ENCODE results near the gene NLRP13. TPM values are rescaled to one million over a fixed set of nuclear protein-coding genes. Genes with fewer than 3 reads are reported as not detected.

Gene NLRP13
- total and polyA plus RNA-seq, 2 experiments from 2014 or later = not detected

- no peak overlapping the region for H3K4me2 ChIP-seq
- H4K20me1 ChIP-seq (replicated peaks; ENCODE audit: insufficient read depth) = no peaks in the 10 kb centered on the region
- H3K36me3 Mint-ChIP-seq (ENCODE audit: low read depth) = peaks cover 24% of the 10 kb centered on the region
- no peak overlapping the region for H3K4me3 ChIP-seq
- DNase-seq (ENCODE audit: low spot score) = no peak
- H3F3A ChIP-seq (replicated peaks; ENCODE audit: low read depth) = no peaks in the 10 kb centered on the region
- no peaks in the 10 kb centered on the region for H3K4me1 Mint-ChIP-seq
- ATAC-seq = no peak
- peaks cover 98% of the 10 kb centered on the region for H3K9me3 Mint-ChIP-seq
- TF ChIP-seq, protein P1, sequence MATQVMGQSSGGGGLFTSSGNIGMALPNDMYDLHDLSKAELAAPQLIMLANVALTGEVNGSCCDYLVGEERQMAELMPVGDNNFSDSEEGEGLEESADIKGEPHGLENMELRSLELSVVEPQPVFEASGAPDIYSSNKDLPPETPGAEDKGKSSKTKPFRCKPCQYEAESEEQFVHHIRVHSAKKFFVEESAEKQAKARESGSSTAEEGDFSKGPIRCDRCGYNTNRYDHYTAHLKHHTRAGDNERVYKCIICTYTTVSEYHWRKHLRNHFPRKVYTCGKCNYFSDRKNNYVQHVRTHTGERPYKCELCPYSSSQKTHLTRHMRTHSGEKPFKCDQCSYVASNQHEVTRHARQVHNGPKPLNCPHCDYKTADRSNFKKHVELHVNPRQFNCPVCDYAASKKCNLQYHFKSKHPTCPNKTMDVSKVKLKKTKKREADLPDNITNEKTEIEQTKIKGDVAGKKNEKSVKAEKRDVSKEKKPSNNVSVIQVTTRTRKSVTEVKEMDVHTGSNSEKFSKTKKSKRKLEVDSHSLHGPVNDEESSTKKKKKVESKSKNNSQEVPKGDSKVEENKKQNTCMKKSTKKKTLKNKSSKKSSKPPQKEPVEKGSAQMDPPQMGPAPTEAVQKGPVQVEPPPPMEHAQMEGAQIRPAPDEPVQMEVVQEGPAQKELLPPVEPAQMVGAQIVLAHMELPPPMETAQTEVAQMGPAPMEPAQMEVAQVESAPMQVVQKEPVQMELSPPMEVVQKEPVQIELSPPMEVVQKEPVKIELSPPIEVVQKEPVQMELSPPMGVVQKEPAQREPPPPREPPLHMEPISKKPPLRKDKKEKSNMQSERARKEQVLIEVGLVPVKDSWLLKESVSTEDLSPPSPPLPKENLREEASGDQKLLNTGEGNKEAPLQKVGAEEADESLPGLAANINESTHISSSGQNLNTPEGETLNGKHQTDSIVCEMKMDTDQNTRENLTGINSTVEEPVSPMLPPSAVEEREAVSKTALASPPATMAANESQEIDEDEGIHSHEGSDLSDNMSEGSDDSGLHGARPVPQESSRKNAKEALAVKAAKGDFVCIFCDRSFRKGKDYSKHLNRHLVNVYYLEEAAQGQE (IDR thresholded peaks at IDR 0.05; ENCODE audit: unreplicated experiment) = no peak
- TF ChIP-seq POLR2AphosphoS5 (IDR thresholded peaks at IDR 0.05; ENCODE audit: low read depth) = no peak
- no peak for TF ChIP-seq NANOG (IDR thresholded peaks at IDR 0.05; ENCODE audit: borderline replicate concordance)
- no peak for TF ChIP-seq CREB1 (CRISPR knock-in tag; IDR thresholded peaks at IDR 0.05; ENCODE audit: low read depth)
- no peak for TF ChIP-seq EZH2 (IDR thresholded peaks at IDR 0.05; ENCODE audit: low read depth, unreplicated experiment)
- TF ChIP-seq ZNF331 (CRISPR knock-in tag; IDR thresholded peaks at IDR 0.05; ENCODE audit: low read depth) = no peak
- TF ChIP-seq, protein P2, sequence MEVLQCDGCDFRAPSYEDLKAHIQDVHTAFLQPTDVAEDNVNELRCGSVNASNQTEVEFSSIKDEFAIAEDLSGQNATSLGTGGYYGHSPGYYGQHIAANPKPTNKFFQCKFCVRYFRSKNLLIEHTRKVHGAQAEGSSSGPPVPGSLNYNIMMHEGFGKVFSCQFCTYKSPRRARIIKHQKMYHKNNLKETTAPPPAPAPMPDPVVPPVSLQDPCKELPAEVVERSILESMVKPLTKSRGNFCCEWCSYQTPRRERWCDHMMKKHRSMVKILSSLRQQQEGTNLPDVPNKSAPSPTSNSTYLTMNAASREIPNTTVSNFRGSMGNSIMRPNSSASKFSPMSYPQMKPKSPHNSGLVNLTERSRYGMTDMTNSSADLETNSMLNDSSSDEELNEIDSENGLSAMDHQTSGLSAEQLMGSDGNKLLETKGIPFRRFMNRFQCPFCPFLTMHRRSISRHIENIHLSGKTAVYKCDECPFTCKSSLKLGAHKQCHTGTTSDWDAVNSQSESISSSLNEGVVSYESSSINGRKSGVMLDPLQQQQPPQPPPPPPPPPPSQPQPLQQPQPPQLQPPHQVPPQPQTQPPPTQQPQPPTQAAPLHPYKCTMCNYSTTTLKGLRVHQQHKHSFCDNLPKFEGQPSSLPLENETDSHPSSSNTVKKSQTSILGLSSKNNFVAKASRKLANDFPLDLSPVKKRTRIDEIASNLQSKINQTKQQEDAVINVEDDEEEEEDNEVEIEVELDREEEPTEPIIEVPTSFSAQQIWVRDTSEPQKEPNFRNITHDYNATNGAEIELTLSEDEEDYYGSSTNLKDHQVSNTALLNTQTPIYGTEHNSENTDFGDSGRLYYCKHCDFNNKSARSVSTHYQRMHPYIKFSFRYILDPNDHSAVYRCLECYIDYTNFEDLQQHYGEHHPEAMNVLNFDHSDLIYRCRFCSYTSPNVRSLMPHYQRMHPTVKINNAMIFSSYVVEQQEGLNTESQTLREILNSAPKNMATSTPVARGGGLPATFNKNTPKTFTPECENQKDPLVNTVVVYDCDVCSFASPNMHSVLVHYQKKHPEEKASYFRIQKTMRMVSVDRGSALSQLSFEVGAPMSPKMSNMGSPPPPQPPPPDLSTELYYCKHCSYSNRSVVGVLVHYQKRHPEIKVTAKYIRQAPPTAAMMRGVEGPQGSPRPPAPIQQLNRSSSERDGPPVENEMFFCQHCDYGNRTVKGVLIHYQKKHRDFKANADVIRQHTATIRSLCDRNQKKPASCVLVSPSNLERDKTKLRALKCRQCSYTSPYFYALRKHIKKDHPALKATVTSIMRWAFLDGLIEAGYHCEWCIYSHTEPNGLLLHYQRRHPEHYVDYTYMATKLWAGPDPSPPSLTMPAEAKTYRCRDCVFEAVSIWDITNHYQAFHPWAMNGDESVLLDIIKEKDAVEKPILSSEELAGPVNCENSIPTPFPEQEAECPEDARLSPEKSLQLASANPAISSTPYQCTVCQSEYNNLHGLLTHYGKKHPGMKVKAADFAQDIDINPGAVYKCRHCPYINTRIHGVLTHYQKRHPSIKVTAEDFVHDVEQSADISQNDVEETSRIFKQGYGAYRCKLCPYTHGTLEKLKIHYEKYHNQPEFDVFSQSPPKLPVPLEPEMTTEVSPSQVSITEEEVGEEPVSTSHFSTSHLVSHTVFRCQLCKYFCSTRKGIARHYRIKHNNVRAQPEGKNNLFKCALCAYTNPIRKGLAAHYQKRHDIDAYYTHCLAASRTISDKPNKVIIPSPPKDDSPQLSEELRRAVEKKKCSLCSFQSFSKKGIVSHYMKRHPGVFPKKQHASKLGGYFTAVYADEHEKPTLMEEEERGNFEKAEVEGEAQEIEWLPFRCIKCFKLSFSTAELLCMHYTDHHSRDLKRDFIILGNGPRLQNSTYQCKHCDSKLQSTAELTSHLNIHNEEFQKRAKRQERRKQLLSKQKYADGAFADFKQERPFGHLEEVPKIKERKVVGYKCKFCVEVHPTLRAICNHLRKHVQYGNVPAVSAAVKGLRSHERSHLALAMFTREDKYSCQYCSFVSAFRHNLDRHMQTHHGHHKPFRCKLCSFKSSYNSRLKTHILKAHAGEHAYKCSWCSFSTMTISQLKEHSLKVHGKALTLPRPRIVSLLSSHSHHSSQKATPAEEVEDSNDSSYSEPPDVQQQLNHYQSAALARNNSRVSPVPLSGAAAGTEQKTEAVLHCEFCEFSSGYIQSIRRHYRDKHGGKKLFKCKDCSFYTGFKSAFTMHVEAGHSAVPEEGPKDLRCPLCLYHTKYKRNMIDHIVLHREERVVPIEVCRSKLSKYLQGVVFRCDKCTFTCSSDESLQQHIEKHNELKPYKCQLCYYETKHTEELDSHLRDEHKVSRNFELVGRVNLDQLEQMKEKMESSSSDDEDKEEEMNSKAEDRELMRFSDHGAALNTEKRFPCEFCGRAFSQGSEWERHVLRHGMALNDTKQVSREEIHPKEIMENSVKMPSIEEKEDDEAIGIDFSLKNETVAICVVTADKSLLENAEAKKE (CRISPR knock-in tag; IDR thresholded peaks at IDR 0.05) = no peak
- no peak for TF ChIP-seq JUNB (IDR thresholded peaks at IDR 0.05; ENCODE audit: unreplicated experiment)
- TF ChIP-seq STAT1 (IDR thresholded peaks at IDR 0.05; ENCODE audit: unreplicated experiment) = no peak
- no peak for TF ChIP-seq EZH2phosphoT487 (IDR thresholded peaks at IDR 0.05; ENCODE audit: unreplicated experiment)
- TF ChIP-seq, protein P3, sequence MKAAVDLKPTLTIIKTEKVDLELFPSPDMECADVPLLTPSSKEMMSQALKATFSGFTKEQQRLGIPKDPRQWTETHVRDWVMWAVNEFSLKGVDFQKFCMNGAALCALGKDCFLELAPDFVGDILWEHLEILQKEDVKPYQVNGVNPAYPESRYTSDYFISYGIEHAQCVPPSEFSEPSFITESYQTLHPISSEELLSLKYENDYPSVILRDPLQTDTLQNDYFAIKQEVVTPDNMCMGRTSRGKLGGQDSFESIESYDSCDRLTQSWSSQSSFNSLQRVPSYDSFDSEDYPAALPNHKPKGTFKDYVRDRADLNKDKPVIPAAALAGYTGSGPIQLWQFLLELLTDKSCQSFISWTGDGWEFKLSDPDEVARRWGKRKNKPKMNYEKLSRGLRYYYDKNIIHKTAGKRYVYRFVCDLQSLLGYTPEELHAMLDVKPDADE (IDR thresholded peaks at IDR 0.05) = no peak
- TF ChIP-seq, protein P4, sequence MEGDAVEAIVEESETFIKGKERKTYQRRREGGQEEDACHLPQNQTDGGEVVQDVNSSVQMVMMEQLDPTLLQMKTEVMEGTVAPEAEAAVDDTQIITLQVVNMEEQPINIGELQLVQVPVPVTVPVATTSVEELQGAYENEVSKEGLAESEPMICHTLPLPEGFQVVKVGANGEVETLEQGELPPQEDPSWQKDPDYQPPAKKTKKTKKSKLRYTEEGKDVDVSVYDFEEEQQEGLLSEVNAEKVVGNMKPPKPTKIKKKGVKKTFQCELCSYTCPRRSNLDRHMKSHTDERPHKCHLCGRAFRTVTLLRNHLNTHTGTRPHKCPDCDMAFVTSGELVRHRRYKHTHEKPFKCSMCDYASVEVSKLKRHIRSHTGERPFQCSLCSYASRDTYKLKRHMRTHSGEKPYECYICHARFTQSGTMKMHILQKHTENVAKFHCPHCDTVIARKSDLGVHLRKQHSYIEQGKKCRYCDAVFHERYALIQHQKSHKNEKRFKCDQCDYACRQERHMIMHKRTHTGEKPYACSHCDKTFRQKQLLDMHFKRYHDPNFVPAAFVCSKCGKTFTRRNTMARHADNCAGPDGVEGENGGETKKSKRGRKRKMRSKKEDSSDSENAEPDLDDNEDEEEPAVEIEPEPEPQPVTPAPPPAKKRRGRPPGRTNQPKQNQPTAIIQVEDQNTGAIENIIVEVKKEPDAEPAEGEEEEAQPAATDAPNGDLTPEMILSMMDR (conservative IDR thresholded peaks at IDR 0.05; ENCODE audit: low read depth in 2 of 2) = no peak
- TF ChIP-seq ZNF114 (CRISPR knock-in tag; IDR thresholded peaks at IDR 0.05) = no peak
- H2AFZ ChIP-seq = no peak overlapping the region
- no peaks in the 10 kb centered on the region for H3K4me1 ChIP-seq (ENCODE audit: insufficient read depth)
- no peak overlapping the region for H3K4me3 Mint-ChIP-seq
- H3K9me2 ChIP-seq (ENCODE audit: insufficient read depth) = no peaks in the 10 kb centered on the region
- H3K27me3 ChIP-seq (ENCODE audit: insufficient read depth) = no peaks in the 10 kb centered on the region
- 0 out of 2 replicates have a peak, but pooled peaks cover 7% of the 10 kb centered on the region for H3K36me3 ChIP-seq (ENCODE audit: insufficient read depth)
- H3K27me3 Mint-ChIP-seq (ENCODE audit: insufficient read depth, low read depth, poor library complexity) = peaks cover 1% of the 10 kb centered on the region
- no peaks in the 10 kb centered on the region for H3K79me2 ChIP-seq (replicated peaks; ENCODE audit: insufficient read depth)
- no peak overlapping the region for H3K27ac ChIP-seq (ENCODE audit: low read depth)
- H3K27ac Mint-ChIP-seq = no peak overlapping the region
These were observed 28.0 kb upstream of the NLRP13 start for GRCh38 chr19:55959996-55960675.
